Gastrocnemius medialis (tissue), 4 donors: ENCODE results near the gene COLQ. TPM values are rescaled to one million over a fixed set of nuclear protein-coding genes. Genes with fewer than 3 reads are reported as not detected.
A peak's percentile ranks its signal among the peaks of the same experiment; 100 is the strongest.
"Not testable (repeated sequence)": the region's sequence is repeated elsewhere in the genome, so short reads cannot be mapped to it uniquely, and the experiment has no call there.

Experiments used
- ATAC-seq, 2 donors: fragments of 150-250 bp; one replicate each; pipeline ENCODE4 v1.9.1; 2016
- DNase-seq, 2 donors: peaks; one replicate each; pipeline ENCODE4 v3.0.0-alpha.2; 2019
- H3K27ac ChIP-seq, 4 donors: fragments of 200-600 bp; sonication (generic); 1 replicate in 1 of 4; 2 replicates in 3 of 4; pipeline ENCODE4 v1.5.1; 2016 to 2018; ENCODE audit warnings: mild to moderate bottlenecking in 2 of 4, moderate library complexity in 1 of 4
- H3K27me3 ChIP-seq, 3 donors: fragments of 200-600 bp; sonication (generic) in 2 of 3; 1 replicate in 1 of 3; 2 replicates in 2 of 3; pipeline versions ENCODE4 v1.5.1 to v1.6.0; 2016 to 2019; ENCODE audit warnings: mild to moderate bottlenecking in 1 of 3, moderate library complexity in 1 of 3
- H3K36me3 ChIP-seq, 2 donors: fragments of 200-600 bp; sonication (generic) in 1 of 2; one replicate each; pipeline ENCODE4 v1.5.1; 2017 to 2018
- H3K4me1 ChIP-seq, 2 donors: fragments of 200-600 bp; sonication (generic) in 1 of 2; one replicate each; pipeline ENCODE4 v1.5.1; 2016 to 2017; ENCODE audit warnings: mild to moderate bottlenecking in 2 of 2
- H3K4me3 ChIP-seq, 4 donors: fragments of 200-600 bp; sonication (generic) in 3 of 4; 1 replicate in 1 of 4; 2 replicates in 3 of 4; pipeline ENCODE4 v1.5.1; 2016 to 2019; ENCODE audit warnings: mild to moderate bottlenecking in 2 of 4
- H3K9me3 ChIP-seq, 3 donors: fragments of 200-600 bp; sonication (generic) in 2 of 3; 1 replicate in 1 of 3; 2 replicates in 2 of 3; pipeline ENCODE4 v1.5.1; 2016 to 2019
- POLR2A ChIP-seq, 2 donors: fragments of 450-650 bp; IDR thresholded peaks; one replicate each; pipeline ENCODE4 v1.6.1; 2017; ENCODE audit warnings: antibody characterized with exemption in 2 of 2, mild to moderate bottlenecking in 2 of 2, moderate library complexity in 2 of 2
- in situ Hi-C, 4 donors: fragments of 200-750 bp; cut with MboI; loops; one replicate each; pipeline versions ENCODE4 v1.15.0 to v1.8.0; 2017; ENCODE audit warnings: low sequenced_read_pairs in 4 of 4
- intact Hi-C: fragments of 100-400 bp; cut with DNase I; formaldehyde crosslinking; loops from one replicate; pipeline ENCODE4 v1.15.1; 2023; ENCODE audit warnings: low total_unique reads
- total RNA-seq, 4 donors: library from RNA; depleted of rRNA; stranded (reverse); fragments of >200 nt; gene quantifications; one replicate each; pipeline versions ENCODE4 v1.1.0 to v1.2.3, GENCODE V29; 2016
- TF ChIP-seq, protein P1 (sequence below), 5 experiments: fragments of 450-650 bp in 3 of 5; fragments of 200-600 bp in 2 of 5; sonication (generic) in 2 of 5; IDR thresholded peaks in 4 of 5; conservative IDR thresholded peaks in 1 of 5; 1 replicate in 4 of 5; 2 replicates in 1 of 5; pipeline ENCODE4 v1.5.1; 2016 to 2019; ENCODE audit warnings: antibody characterized with exemption in 5 of 5, mild to moderate bottlenecking in 3 of 5, moderate library complexity in 3 of 5

Gene COLQ
- total RNA-seq, 4 donors from 2014 or later = 2.8 to 4.7 (median 3.0) TPM

GRCh38 chr3:15465876-15466585 lies 55.5 kb downstream of the COLQ start:
- Histone ChIP-seq H3K27me3 (no peaks in the 10 kb centered on the region), H3K9me3 (no peaks in the 10 kb centered on the region), H3K36me3 (peaks cover 0 to 7% of the 10 kb centered on the region in 2 donors), H3K4me3 (no peak overlapping the region), H3K4me1 (peaks cover 12 to 16% of the 10 kb centered on the region in 2 donors), H3K27ac (peak overlapping the region in 3 of 4 donors; percentile 85 to 91 (median 89))
- in situ Hi-C loops (loop anchor here in 1 of 4 donors (10.0 kb wide), 1 partner anchor 89 kb away; no protein-coding TSS in a partner anchor), intact Hi-C loops (no loop called here)
- no peak for ATAC-seq
- no peak for DNase-seq
- no peak for TF ChIP-seq POLR2A (IDR thresholded peaks at IDR 0.05)
- TF ChIP-seq, protein P1, sequence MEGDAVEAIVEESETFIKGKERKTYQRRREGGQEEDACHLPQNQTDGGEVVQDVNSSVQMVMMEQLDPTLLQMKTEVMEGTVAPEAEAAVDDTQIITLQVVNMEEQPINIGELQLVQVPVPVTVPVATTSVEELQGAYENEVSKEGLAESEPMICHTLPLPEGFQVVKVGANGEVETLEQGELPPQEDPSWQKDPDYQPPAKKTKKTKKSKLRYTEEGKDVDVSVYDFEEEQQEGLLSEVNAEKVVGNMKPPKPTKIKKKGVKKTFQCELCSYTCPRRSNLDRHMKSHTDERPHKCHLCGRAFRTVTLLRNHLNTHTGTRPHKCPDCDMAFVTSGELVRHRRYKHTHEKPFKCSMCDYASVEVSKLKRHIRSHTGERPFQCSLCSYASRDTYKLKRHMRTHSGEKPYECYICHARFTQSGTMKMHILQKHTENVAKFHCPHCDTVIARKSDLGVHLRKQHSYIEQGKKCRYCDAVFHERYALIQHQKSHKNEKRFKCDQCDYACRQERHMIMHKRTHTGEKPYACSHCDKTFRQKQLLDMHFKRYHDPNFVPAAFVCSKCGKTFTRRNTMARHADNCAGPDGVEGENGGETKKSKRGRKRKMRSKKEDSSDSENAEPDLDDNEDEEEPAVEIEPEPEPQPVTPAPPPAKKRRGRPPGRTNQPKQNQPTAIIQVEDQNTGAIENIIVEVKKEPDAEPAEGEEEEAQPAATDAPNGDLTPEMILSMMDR (IDR thresholded peaks at IDR 0.05 in 4 of 5, conservative IDR thresholded peaks at IDR 0.05 in 1 of 5) = no peak

- in situ Hi-C loops (loop anchor here in 1 of 4 donors (10.0 kb wide), 1 partner anchor 92 kb away; no protein-coding TSS in a partner anchor), intact Hi-C loops (no loop called here)
- Histone ChIP-seq H3K9me3 (no peaks in the 10 kb centered on the region), H3K4me1 (peaks cover 6 to 13% of the 10 kb centered on the region in 2 donors), H3K27me3 (no peaks in the 10 kb centered on the region), H3K27ac (no peak overlapping the region), H3K4me3 (no peak overlapping the region), H3K36me3 (peaks cover 0 to 7% of the 10 kb centered on the region in 2 donors)
- ATAC-seq = no peak
- DNase-seq = no peak
- TF ChIP-seq, protein P1 (IDR thresholded peaks at IDR 0.05 in 4 of 5, conservative IDR thresholded peaks at IDR 0.05 in 1 of 5) = no peak
- no peak for TF ChIP-seq POLR2A (IDR thresholded peaks at IDR 0.05)
Observed at GRCh38 chr3:15462451-15462850, 59.1 kb downstream of the COLQ start.

GRCh38 chr3:15460891-15461531 lies 60.5 kb downstream of the COLQ start:
- TF ChIP-seq, protein P1 (IDR thresholded peaks at IDR 0.05 in 4 of 5, conservative IDR thresholded peaks at IDR 0.05 in 1 of 5) = no peak
- no peak for TF ChIP-seq POLR2A (IDR thresholded peaks at IDR 0.05)
- in situ Hi-C loops (loop anchor here in 1 of 4 donors (10.0 kb wide), 1 partner anchor 94 kb away; no protein-coding TSS in a partner anchor), intact Hi-C loops (no loop called here)
- no peak for ATAC-seq
- Histone ChIP-seq H3K4me1 (peaks cover 0 to under 1% of the 10 kb centered on the region in 2 donors), H3K36me3 (peaks cover 0 to 7% of the 10 kb centered on the region in 2 donors), H3K27ac (no peak overlapping the region), H3K27me3 (no peaks in the 10 kb centered on the region), H3K4me3 (no peak overlapping the region), H3K9me3 (no peaks in the 10 kb centered on the region)
- no peak for DNase-seq

DNA sequence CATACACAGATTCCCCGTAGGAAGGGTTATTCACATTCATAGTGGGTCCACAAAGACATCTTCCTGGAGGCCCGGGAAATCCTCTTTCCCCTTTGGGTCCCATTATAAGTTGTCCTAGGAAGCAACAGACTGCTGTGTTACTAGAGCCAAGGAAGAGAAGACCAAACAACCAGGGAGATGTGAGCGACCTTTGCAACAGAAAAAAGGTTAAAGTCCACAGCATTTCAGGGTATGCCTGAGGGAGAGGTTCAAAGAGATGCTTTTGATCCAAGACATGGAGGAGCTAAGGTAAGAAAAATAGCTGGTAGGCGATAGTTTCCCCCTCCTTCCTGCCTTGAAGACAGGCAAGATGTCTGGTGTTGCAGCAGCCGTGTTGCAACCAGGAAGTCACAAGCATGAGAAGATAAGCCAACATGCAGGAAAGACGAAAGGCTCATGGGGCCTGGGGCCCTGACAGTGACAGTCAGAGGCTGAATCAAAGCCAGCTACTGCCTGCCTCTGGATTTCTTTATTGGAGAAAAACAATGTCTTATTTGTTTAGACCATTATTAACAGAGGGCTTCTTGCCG lies 63.2 kb downstream of the COLQ start:
- Histone ChIP-seq H3K27ac (no peak overlapping the region), H3K9me3 (no peaks in the 10 kb centered on the region), H3K4me1 (peaks cover 0 to 1% of the 10 kb centered on the region in 2 donors), H3K4me3 (no peak overlapping the region), H3K27me3 (no peaks in the 10 kb centered on the region), H3K36me3 (peaks cover 0 to 18% of the 10 kb centered on the region in 2 donors)
- no peak for DNase-seq
- ATAC-seq = no peak
- intact Hi-C loops = no loop called here
- in situ Hi-C loops = no loop called here
- TF ChIP-seq, protein P1 (IDR thresholded peaks at IDR 0.05 in 4 of 5, conservative IDR thresholded peaks at IDR 0.05 in 1 of 5) = no peak
- TF ChIP-seq POLR2A (IDR thresholded peaks at IDR 0.05) = no peak

DNA sequence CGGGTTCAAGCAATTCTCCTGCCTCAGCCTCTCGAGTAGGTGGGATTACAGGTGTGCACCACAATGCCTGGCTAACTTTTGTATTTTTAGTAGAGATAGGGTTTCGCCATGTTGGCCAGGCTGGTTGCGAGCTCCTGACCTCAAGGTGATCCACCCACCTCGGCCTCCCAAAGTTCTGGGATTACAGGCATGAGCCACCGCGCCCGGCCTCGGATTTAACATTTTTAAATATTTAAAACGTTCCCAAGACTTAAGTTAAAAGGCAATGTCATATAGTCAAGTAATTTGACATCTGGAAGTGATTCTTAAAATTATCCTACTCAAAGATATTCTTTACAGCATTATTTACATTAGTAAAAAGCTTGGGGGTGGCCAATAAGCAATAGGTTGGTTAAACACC lies 64.6 kb downstream of the COLQ start:
- H3K27ac ChIP-seq, H3K4me1 ChIP-seq, intact Hi-C loops, in situ Hi-C loops, H3K27me3 ChIP-seq, H3K9me3 ChIP-seq, ATAC-seq, H3K4me3 ChIP-seq, DNase-seq: not testable (repeated sequence)
- H3K36me3 ChIP-seq = peaks cover 0 to 22% of the 10 kb centered on the region in 2 donors
